Measurements from ENCODE around the gene IPPK. TPM values are rescaled to one million over a fixed set of nuclear protein-coding genes. Genes with fewer than 3 reads are reported as not detected.
"Not testable (repeated sequence)": the region's sequence is repeated elsewhere in the genome, so short reads cannot be mapped to it uniquely, and the experiment has no call there.

IPPK gene
- polyA plus RNA-seq, 4 donors, result 10.2 to 12.2 (median 11.9) TPM

DNA sequence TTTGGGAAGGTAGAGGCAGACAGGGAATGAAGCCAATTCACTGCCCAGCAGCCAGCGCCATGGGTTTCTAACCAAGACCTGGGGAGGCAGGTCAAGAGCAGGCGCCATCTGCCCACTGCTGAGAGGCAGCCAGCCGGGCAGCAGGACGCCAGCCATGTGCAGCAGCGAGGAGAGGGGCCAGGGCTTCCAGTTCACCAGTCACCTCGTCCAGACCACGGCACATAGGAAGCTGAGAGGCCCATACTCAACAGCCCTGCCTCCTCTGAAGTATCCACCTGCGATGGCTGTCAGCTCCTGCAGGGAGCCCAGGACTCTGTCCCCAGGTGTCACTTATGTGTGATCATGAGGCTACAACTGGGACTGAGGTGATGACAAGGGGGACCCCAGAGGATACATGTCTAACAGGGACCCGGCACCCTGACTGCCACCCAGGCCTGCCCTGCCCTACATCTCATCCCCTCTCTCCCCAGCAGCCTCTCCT lies 30.1 kb downstream of the IPPK start:
- DNase-seq (ENCODE audit: low read depth in 4 of 4, low spot score in 3 of 4), result no peak

DNA sequence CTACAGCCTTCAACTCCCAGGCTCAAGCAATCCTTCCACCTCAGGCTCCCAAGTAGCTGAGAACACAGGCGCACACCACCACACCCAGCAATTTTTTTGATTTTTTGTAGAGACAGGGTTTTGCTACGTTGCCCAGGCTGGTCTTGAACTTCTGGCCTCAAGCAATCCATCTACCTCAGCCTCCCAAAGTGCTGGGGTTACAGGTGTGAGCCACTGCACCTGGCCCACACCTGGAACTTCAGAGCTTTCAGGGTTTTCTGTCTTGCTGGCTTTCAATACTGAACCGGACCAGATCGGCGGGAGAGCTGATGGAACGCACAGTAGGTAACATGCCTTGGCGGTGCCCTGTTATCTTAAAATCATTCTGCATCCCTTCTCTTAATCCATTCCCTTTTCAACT lies 30.8 kb downstream of the IPPK start:
- DNase-seq (ENCODE audit: low read depth in 4 of 4, low spot score in 3 of 4), result no peak

DNA sequence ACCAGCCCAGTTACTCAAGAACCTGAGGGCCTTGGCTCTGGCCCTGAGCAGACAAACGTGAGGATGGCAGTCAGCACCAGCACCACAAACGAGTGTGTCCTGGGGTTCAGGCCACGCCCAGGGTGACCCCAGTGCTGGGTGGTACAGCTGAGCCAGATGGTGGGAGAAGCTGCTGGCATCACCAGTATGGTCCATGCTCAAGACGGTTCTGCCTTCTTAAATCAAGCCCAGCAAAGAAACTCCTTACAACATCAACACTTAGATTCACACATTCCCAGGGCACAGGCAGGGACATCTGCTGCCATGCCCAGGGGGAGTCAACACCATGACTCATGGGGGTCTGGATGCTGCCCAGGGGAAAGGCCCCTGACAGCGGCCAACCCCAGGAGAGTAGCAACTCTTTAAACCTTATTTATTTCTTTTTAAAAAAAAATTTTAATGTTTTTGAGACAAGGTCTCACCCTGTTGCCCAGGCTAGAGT lies 31.3 kb downstream of the IPPK start:
- DNase-seq (ENCODE audit: low read depth in 4 of 4, low spot score in 3 of 4), result no peak

DNA sequence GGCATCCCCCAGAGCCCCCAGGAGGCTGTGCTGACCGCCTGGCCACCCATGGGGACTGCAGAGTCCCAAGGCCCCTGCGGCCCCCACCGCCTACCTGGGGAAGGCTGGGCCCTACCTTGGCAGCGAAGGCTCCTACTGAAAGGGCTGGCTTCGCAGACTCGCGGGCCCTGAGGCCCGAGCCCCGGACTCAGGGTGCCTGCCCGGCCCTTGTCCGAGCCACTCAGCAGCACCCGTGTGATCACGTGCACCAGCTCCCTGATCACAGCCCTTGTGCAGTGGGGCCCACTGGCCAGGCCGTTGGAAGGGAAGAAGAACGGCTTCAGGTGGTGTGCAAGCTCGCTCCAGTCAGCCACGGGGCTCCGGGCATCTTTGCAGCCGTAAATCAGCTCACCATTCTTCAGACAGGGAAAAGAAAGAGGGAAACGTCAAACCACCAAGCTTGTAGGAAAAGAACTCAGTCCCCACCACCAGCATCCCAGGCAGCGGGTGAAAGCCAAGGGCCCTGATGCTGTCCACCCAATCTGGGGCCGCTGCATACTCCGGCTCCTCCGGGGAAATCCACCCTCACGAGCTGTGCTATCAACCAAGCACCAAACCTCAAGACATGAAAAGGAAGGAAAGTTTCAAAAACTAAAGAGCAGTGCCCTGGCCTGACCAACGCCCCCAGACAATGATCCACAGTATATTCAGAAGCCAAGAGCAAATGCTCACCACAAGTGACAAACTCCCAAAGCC lies 31.9 kb downstream of the IPPK start:
- DNase-seq (ENCODE audit: low read depth in 4 of 4, low spot score in 3 of 4), result no peak

DNA sequence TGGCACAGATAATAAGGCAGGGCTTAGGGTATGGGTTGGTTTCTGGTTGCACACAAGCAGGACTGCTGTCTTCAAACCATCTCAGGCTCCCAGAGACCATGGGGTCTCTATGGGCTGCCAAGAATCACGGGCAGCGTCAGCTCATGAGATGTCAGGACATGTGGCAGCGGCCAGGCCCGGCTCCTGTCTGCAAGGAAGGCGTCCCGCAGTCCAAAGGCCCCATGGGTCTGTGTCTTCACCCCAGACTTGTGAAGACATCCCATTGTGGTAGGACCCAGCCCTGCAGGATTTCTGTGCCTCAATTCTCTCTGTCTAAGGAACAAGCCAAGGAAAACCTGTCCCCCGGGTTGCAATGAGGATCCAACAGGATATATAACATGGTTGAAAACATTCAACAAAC lies 32.6 kb downstream of the IPPK start:
- DNase-seq (ENCODE audit: low read depth in 4 of 4, low spot score in 3 of 4), result no peak

DNA sequence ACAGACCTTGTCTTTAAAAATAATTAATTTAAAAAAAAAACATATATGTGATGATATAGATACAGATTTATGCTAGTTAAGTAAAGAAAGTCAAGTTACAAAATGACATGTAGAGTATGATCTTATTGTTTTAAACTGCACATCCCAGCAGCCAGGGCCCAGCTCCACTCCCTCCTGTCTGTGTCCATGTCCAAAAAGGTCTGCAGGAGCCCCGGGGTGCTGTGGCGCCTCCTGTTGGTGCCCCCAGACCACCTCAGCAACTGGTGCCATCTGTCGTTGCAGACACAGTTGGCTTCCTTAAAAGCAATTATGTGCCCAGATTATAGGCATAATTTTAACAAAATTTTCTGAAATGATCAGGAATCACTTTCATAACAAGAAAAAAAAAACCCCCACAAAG lies 33.3 kb downstream of the IPPK start:
- no peak for DNase-seq (ENCODE audit: low read depth in 4 of 4, low spot score in 3 of 4)

DNA sequence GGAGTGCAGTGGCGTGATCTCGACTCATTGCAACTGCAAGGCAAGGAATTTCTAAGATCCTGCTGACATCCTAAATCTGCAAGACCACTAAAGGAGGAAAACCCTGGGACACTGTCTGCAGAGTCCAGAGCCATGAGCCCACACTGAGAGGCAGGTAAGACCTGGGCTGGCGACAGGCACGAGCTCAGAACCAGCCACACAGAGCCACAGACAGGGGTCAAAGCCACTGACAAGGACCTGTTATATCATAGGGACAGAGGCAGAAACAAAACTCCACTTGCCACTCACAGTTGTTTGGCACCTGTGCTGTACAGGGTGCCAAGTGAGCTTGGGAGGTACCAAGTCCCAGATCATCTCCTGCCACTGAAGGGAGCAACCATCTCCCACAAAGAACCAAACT lies 34.2 kb downstream of the IPPK start:
- DNase-seq (ENCODE audit: low read depth in 4 of 4, low spot score in 3 of 4), result no peak

DNA sequence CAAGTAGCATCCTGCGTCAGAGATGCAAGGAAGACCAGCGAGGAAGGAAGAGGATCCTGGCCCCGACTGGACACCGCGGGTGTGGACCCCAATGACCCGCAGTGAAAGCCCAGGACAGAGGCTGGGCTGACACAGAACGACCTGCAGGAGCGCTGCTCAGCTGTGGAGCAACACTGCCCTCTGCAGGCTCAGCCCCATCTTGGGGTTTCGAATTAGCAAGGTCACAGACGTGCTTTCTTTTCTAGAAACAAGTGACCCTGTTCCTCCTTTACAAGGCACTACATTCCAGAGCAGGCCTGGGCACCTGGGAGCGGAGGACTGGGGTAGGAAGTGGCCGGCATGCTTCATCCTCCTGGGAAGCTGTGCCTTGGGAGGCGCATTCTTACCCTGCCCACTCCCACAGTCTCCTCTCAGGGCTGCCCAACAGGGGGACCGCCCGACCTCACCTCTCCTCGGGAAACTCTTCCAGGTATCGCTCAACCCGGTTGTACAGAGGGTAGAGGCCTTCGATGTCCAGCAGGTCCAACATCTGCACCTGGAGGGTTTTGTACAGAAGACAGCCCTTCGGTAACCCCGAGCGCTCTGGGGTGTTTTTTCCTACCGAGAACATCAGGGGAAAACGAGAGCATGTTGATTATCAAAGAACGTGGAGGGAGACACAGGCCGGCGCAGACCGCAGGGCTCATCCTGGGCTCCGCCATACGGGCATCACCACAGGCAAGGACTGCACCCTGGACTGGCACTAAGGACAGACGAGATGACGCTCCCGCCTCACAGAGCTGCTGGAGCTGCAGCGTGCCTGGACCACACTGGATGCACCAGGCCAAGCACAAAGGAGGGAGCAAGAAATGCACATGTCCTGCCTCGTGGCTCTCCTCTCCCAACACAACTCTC lies 35.0 kb downstream of the IPPK start:
- DNase-seq (ENCODE audit: low read depth in 4 of 4, low spot score in 3 of 4), result peak; percentile 59 to 67 (median 60)

DNA sequence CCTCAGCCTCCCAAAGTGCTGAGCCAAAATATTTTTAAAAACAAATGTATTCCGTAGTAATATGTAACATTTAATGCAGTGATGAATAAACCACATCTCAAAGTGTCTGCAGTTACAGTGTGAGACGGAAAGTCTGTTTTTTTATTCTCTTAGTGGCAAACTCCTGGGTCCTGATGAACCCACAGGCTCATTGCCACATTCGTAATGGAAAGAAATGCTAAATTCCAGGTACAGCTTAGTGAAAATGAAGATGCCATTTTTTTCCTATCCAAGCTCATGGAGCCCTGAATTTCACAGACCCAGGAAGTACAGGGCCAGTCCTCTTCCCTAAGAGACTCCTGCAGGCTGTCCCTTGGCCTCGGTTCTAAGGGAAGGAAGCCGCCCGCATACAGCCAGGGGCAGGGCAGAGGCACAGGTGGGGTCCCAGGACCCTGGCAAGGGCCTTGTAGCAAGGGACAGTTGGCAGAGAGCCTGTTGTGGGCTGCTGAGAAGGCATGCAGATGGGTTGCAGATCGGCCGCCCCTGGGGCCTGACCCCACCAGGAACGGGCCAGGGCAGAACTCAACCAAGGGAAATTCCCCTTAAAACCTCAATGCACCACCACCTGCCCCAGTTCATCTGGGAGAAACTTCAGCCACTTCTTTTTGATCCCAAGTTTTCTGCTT lies 36.2 kb downstream of the IPPK start:
- no peak for DNase-seq (ENCODE audit: low read depth in 4 of 4, low spot score in 3 of 4)

DNA sequence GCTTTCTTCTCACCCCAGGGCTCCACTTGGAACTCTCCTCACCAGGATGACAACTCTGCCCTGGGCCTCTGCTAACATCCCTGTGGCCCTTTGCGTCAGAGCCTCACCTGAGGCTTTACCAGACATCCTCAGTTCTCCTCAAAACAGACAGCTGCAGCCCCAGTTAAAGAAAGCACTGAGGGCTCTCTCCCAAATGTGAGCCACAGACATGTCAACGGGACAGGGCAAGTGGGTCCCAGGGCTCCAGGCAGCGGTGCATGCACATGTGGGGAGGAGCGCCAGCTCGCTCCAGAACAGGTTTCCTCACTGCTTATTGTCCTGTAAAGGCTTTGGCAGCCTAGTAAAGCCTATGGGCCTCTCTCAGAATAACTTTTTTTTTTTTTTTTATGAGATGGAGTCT lies 37.3 kb downstream of the IPPK start:
- no peak for DNase-seq (ENCODE audit: low read depth in 4 of 4, low spot score in 3 of 4)

DNA sequence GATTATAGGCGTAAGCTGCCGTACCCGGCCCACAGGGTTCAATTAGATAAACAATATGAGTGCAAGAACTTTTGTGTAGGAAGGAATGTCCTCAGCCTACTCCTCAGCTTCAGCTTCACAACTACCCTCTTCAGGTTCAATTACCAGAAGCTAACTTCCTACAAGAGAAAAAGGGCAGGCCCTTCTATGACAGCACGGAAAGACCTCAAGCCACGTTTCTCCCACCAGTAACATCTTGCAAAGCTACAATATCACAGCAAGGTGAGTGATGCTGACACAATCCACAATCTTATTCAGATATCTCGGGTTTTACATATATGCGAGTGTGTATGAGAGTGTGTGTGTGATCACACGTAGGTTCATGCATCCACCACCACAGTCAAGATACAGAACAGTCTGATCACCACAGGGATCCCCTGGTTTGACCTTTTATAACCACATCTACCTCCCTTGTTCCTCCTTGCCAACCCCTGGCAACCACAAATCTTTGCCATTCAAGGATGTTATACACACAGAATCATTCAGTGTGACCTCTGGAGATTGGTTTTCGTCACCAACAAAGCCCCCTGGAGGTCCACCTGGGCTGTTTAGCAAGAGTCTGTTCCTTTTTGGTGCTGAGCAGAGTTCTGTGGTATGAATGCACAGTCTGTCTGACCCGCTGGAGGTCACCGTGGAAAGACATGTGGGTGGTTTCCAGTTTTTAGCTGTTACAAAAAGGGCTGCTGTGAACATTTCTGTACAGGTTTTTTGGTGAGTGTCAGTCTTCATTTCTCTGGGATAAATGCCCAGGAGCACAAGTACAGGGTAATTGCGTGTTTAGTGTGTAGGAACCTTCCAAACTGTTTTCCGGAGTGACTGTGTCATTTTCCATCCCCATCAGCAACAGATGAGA lies 38.2 kb downstream of the IPPK start:
- no peak for DNase-seq (ENCODE audit: low read depth in 4 of 4, low spot score in 3 of 4)

DNA sequence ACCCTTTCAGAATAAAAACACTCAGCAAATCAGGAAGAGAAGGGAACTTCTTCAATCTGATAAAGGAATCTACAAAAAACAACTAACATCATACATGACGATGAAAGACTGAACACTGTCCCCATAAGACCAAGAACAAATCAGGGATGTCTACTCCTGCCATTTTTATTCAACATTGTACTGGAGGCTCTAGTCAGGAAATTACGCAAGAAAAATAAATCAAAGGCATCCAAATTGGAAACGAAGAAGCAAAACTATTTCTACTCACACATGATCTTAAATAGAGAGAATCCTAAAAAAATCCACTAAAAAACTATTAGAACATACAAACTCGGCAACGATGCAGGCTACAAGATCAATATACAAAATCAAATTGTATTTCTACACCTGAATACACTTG lies 42.3 kb downstream of the IPPK start:
- DNase-seq (ENCODE audit: low read depth in 4 of 4, low spot score in 3 of 4), result no peak

DNA sequence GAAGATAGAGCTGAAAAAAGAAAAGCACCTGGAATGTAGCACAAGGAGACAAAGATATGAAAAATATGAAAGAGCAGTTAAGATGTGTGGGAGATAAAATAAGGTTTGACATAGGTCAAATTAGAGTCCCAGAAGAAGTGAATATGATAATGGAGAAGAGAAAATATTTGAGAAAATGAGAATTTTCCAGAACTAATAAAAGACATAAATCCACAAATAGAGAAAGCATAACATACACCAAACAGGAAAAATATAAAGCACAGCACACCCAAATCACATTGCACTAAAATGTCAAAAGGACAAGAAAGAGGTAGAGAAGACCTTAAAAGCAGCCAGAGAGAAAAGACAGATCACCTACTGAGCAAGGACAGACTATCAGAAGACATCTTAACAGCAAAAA lies 43.4 kb downstream of the IPPK start:
- no peak for DNase-seq (ENCODE audit: low read depth in 4 of 4, low spot score in 3 of 4)

DNA sequence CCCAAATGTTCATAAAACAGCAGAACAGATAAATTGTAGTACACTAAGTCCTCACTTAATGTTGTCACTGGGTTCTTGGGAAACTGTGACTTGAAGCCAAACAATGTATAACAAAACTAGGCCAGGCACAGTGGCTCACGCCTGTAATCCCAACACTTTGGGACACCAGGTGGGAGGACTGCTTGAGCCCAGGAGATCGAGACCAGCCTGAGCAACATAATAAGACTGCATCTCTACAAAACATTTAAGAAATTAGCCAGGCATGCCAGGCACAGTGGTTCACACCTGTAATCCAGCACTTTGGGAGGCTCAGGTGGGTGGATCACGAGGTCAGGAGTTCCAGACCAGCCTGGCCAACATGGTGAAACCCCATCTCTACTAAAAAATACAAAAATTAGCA lies 46.0 kb downstream of the IPPK start:
- DNase-seq (ENCODE audit: low read depth in 4 of 4, low spot score in 3 of 4), result not testable (repeated sequence)

DNA sequence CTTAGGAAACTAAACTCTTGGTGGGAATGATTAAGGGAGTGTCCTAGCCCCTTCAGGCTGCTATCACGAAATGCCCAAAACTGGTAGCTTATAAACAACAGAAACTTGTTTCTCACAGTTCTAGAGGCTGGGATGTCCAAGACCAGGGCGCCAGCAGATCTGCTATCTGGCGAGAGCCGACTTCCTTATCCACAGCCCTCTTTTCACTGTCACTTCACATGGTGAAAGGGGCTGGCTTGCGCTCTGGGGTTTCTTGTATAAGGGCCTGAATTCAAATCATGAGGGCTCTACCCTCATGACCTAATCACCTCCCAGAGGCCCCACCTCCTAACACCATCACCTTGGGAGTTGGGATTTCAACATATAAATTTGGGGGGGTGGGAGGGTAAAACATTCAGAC lies 49.1 kb downstream of the IPPK start:
- no peak for DNase-seq (ENCODE audit: low read depth in 4 of 4, low spot score in 3 of 4)

DNA sequence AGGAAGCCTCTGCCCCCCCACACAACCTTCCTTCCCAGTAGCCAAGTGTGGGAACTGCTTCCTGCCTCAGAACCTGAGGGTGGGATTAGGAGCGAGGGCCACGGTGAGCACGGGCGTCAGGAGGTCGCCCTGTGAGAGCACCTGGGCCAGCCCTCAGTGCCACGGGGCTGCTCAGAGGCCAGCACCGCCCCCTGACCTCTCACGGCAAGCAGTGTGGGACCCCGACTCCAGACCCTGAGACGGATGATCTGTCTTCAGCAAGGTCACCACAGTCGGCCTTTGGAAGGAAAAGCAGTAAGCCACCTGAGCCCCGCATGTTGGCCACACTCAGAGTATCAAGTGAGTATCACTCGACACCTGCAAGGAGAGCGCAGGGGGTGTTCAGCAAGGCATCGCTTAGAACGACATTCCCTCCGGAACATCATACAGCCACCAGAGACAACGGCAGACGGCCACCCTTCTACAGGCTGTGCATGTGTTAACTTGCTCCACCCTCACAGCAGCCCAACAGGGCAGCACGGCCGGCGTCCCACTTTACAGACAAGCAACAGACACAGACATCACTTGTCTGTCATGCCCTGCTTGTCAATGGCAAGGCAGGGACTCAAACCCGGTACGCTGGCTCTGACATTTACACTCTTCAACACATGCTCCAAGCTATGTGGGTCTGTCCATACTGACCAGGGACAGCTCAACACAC lies 50.2 kb downstream of the IPPK start:
- DNase-seq (ENCODE audit: low read depth in 4 of 4, low spot score in 3 of 4), result no peak

DNA sequence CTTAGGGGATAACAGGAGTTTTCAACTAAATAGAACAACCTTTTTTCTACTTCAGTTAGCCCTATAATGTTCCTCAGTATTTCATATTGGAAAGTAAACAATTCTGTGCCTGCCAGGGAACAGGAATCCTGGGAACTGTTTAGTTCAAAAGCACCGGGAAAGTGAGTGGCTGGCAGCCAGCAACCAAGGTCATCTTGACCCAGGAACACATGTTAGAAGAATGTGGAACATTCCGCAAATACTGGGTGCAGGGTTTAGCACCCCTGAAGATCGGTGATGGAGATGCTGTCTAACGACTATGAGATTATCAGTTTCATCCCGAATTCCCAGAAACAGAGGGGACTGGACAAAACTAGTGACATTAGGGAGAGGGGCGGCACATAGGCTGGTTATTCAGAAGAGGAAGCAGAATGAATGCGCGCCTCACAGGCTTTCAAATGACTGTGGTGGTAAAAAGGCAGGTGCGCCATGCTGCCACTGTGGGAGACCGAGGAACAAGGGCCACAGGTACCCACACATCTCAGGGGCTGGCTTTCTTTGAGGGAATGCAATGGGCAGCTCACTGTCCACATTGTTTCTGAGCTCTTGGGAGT lies 51.2 kb downstream of the IPPK start:
- DNase-seq (ENCODE audit: low read depth in 4 of 4, low spot score in 3 of 4), result no peak

DNA sequence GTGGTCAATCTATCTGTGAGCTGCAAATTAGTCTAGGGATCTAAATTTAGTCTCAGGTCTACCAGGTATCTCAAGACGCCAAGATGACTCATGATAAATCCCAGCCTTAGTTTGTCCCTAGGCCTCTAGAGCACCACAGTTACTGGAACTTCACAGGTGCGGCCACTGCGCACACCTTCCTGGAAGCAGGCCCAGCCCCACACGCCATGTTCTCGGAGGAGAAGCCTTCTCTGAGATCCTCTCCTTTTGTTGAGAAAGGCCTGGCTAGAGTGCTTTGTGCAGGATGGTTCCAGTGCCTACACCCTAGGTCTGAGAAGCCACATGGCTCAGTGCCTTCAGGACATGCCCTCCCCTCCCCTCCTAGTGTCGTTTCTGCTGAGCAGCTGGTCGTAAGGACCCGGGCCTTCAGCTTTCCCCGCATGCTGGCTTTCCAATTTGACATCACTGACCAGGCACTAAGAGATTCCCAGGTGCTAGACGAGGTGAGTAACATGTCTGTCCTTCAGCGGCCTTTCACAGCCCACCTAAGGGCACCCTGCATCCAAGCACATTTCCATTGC lies 51.9 kb downstream of the IPPK start:
- DNase-seq (ENCODE audit: low read depth in 4 of 4, low spot score in 3 of 4), result no peak
